ENCODE measurements around the gene JARID2.

JARID2 gene

DNA sequence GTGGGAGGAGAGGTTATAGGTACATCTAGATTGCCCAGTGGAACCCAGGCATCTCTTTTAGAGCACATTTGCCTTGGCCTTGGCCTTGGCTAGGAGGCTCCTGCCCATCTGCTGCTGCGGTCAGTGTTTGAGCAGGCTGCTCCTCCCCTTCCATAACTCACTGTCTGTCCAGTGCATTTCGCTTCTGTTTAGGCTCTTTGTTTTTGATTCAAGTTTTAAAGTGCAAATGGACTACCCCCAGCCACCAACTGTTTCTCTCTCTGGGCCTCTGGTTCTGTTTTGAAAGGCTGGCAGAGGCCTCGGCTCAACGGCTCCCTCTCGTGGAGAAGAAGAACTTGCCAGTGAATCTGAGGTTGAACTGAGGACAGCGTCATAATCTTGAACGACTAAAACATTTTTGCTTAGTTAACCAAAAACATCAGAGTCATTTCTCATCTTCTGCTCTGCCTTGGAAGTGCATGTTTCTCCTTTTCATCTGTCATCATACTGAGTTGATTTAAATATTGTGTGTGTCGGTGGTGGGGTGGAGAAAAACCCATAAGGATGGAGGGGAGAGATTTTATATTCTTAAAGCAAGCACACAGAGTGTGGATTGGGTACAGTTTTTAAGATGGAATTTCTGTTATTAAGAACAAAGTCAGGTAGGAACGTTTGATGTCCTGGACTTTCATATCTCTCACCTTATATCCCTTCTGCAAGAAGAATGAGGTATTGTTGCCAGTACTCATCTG lies 245.6 kb downstream of the JARID2 start:
- TF ChIP-seq, protein P1, sequence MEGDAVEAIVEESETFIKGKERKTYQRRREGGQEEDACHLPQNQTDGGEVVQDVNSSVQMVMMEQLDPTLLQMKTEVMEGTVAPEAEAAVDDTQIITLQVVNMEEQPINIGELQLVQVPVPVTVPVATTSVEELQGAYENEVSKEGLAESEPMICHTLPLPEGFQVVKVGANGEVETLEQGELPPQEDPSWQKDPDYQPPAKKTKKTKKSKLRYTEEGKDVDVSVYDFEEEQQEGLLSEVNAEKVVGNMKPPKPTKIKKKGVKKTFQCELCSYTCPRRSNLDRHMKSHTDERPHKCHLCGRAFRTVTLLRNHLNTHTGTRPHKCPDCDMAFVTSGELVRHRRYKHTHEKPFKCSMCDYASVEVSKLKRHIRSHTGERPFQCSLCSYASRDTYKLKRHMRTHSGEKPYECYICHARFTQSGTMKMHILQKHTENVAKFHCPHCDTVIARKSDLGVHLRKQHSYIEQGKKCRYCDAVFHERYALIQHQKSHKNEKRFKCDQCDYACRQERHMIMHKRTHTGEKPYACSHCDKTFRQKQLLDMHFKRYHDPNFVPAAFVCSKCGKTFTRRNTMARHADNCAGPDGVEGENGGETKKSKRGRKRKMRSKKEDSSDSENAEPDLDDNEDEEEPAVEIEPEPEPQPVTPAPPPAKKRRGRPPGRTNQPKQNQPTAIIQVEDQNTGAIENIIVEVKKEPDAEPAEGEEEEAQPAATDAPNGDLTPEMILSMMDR (IDR thresholded peaks at IDR 0.05; ENCODE audit: low read depth, low read length) = peak; percentile 98
- DNase-seq (ENCODE audit: low read depth, low spot score) = peak; percentile 78
- H3K4me3 ChIP-seq (ENCODE audit: low read depth, low read length) = no peak overlapping the region
- in situ Hi-C loops (cut with HindIII; ENCODE audit: low sequenced_read_pairs) = no loop called here

DNA sequence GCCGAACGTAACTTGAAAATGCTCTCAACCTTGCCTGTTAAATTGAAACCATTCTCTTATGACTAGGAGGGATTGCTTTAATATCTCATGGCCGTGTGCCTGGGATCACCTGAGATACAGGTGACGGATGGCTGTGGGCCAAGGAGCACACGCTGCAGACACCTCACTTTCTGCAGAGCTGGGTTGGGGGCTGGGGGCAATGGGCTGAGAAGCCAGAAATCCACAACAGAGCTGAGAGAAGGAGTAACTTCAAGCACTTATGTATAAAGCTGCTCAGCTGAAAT lies 246.1 kb downstream of the JARID2 start:
- in situ Hi-C loops (cut with HindIII; ENCODE audit: low sequenced_read_pairs) = no loop called here
- H3K4me3 ChIP-seq (ENCODE audit: low read depth, low read length) = no peak overlapping the region
- DNase-seq (ENCODE audit: low read depth, low spot score) = no peak
- TF ChIP-seq, protein P1 (IDR thresholded peaks at IDR 0.05; ENCODE audit: low read depth, low read length) = no peak

DNA sequence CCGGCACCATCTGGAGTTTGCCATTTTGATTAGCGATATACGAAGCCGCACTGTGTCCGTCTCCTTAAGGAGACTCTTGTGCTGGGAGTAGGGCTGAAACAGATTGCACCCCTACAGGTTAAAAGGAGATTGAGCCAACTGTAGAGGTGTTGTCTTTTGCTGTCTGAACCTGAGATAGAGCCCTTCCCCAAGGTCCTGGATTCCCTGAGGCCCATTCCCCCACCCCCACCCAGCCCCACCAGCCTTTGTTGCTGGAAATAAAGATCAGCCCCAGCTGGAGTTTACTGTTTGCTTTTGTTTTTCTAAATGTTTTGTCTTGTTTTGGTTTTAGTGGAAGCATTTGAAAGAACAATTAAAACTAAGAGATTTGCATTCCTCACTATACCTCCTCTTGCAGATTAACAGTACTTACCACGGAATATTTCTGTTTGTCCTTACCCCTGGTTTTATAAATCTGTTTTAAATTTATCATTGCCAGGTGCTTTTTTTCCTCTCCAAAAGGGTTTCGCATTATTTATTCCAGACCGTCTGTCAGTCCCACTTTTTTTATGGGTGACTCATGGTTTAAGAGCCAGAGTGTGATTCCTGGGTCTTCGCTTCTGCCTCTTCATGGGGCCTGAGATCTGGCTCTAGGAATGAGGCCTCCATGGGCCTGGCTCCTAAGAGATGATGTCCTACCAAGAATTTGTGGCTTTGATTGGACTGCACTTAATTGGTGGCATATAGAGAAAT lies 247.7 kb downstream of the JARID2 start:
- in situ Hi-C loops (cut with HindIII; ENCODE audit: low sequenced_read_pairs) = no loop called here

DNA sequence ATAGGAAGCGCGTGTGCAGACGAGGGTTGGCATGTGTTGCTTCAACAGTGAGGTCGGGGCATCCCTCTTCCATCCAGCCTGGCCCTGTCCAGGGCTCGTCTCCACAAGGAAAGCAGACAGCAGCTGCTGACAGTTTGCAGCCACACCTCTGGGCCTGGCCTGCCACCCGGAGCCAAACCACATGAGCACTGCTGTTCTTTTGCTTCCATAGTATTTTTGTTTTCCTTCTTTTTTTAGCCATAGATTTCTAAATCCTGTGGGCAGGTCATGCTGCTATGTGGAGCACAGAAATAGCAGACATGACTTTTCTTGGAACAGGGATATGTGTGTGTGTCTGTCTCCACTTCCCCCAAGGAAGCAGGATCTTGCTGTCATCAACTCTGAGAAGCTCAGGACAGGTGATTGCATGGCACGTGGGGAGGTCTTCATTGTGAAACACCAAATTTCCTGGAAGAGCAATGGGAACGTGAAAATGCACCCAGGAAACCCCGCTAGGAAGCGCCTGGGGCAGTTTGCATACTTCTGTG lies 249.6 kb downstream of the JARID2 start:
- TF ChIP-seq, protein P1 (IDR thresholded peaks at IDR 0.05; ENCODE audit: low read depth, low read length) = no peak
- in situ Hi-C loops (cut with HindIII; ENCODE audit: low sequenced_read_pairs) = no loop called here
- DNase-seq (ENCODE audit: low read depth, low spot score) = no peak
- H3K4me3 ChIP-seq (ENCODE audit: low read depth, low read length) = no peak overlapping the region

More for the DNA sequence above, 247.7 kb downstream of the JARID2 start:
- no peak for DNase-seq (ENCODE audit: low read depth, low spot score)
- H3K4me3 ChIP-seq (ENCODE audit: low read depth, low read length) = no peak overlapping the region
- TF ChIP-seq, protein P1 (IDR thresholded peaks at IDR 0.05; ENCODE audit: low read depth, low read length) = no peak

DNA sequence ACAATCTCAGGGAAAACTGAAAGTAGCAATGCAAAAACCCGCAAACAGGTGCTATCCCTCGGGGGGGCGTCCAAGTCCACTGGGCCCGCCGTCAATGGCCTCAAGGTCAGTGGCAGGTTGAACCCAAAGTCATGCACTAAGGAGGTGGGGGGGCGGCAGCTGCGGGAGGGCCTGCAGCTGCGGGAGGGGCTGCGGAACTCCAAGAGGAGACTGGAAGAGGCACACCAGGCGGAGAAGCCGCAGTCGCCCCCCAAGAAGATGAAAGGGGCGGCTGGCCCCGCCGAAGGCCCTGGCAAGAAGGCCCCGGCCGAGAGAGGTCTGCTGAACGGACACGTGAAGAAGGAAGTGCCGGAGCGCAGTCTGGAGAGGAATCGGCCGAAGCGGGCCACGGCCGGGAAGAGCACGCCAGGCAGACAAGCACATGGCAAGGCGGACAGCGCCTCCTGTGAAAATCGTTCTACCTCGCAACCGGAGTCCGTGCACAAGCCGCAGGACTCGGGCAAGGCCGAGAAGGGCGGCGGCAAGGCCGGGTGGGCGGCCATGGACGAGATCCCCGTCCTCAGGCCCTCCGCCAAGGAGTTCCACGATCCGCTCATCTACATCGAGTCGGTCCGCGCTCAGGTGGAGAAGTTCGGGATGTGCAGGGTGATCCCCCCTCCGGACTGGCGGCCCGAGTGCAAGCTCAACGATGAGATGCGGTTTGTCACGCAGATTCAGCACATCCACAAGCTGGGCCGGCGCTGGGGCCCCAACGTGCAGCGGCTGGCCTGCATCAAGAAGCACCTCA lies 250.7 kb downstream of the JARID2 start:
- no peak for DNase-seq (ENCODE audit: low read depth, low spot score)
- TF ChIP-seq, protein P1 (IDR thresholded peaks at IDR 0.05; ENCODE audit: low read depth, low read length) = no peak
- no peak overlapping the region for H3K4me3 ChIP-seq (ENCODE audit: low read depth, low read length)
- in situ Hi-C loops (cut with HindIII; ENCODE audit: low sequenced_read_pairs) = no loop called here

DNA sequence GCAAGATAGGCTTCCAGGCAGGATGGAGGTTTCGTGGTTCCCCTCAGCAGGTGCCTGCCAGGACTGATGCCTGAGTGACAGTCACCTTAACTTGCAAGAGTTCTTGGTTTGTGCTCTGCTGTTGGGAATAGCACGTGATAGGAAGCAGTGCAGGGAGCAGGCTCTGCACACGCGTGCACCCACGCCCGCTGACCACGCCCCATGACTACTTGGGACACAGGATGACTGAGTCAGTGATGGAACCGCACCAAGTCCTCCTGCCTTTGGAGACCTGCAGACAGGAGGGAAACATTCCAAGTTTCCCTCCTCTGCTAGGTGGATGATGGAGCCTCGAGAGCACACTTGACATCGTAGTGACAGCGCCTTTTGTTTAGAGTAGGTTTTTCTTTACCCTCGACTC lies 252.8 kb downstream of the JARID2 start:
- H3K4me3 ChIP-seq (ENCODE audit: low read depth, low read length) = no peak overlapping the region
- in situ Hi-C loops (cut with HindIII; ENCODE audit: low sequenced_read_pairs) = no loop called here
- no peak for DNase-seq (ENCODE audit: low read depth, low spot score)
- TF ChIP-seq, protein P1 (IDR thresholded peaks at IDR 0.05; ENCODE audit: low read depth, low read length) = no peak
